Adrenal gland (tissue), 12 donors: Measurements from ENCODE around the gene PRAME. TPM values are rescaled to one million over a fixed set of nuclear protein-coding genes. Genes with fewer than 3 reads are reported as not detected.

ENCODE experiments used
- DNase-seq, 7 donors: peaks; one replicate each; pipeline ENCODE4 v3.0.0-alpha.2; 2019 to 2020
- H3K27ac ChIP-seq, 5 donors: fragments of 200-600 bp; sonication (generic) in 4 of 5; 1 replicate in 3 of 5; 2 replicates in 2 of 5; pipeline versions ENCODE4 v1.5.1 to v1.8.0; 2016 to 2020; ENCODE audit warnings: mild to moderate bottlenecking in 1 of 5
- H3K27me3 ChIP-seq: fragments of 200-600 bp; 2 replicates; pipeline ENCODE4 v1.8.0; 2021
- H3K36me3 ChIP-seq, 2 donors: fragments of 200-600 bp; replicated peaks in 1 of 2; 1 replicate in 1 of 2; 2 replicates in 1 of 2; pipeline versions ENCODE4 v1.5.1 to v1.8.0; 2018 to 2022
- H3K4me1 ChIP-seq, 2 donors: fragments of 200-600 bp; replicated peaks in 1 of 2; 1 replicate in 1 of 2; 2 replicates in 1 of 2; pipeline versions ENCODE4 v1.5.1 to v1.8.0; 2018 to 2021
- H3K4me3 ChIP-seq, 4 donors: fragments of 200-600 bp; sonication (generic) in 3 of 4; one replicate each; pipeline ENCODE4 v1.5.1; 2016 to 2018
- H3K9me3 ChIP-seq, 3 donors: fragments of 200-600 bp; sonication (generic) in 1 of 3; replicated peaks in 1 of 3; 1 replicate in 2 of 3; 2 replicates in 1 of 3; pipeline versions ENCODE4 v1.5.1 to v1.8.0; 2016 to 2021
- CTCF ChIP-seq, 6 experiments: fragments of 450-650 bp in 4 of 6; fragments of 200-600 bp in 2 of 6; sonication (generic) in 1 of 6; IDR thresholded peaks; 1 replicate in 5 of 6; 2 replicates in 1 of 6; pipeline versions ENCODE4 v1.5.1 to v1.8.0; 2016 to 2021; ENCODE audit warnings: antibody characterized with exemption in 6 of 6, mild to moderate bottlenecking in 2 of 6, moderate library complexity in 1 of 6
- POLR2A ChIP-seq, 2 donors: fragments of 450-650 bp; IDR thresholded peaks; one replicate each; pipeline ENCODE4 v1.6.1; 2017; ENCODE audit warnings: antibody characterized with exemption in 2 of 2, mild to moderate bottlenecking in 2 of 2, moderate library complexity in 1 of 2
- WGBS, 4 donors: extraction: QIAGEN DNeasy Blood & Tissue Kit in 2 of 4; methylation state at CpG; one replicate each; pipeline versions ENCODE4 v1.1.5 to v1.1.7; 2013 to 2017; 5-methylcytosine and 5-hydroxymethylcytosine counted together
- intact Hi-C, 2 donors: fragments of 100-400 bp; cut with DNase I; formaldehyde crosslinking; loops; one replicate each; pipeline versions ENCODE4 v1.14.1 to v1.15.0; 2022 to 2023
- polyA plus RNA-seq, 3 donors: library from polyadenylated mRNA; stranded (reverse); fragments of 200-250 nt in 2 of 3; fragments of 350-450 nt in 1 of 3; fragmentation: Illumina TruSeq in 1 of 3; extraction: RNeasy Lipid Tissue Mini Kit (QIAGEN cat#74804) in 1 of 3; gene quantifications; one replicate each; pipeline ENCODE4 v1.2.3, GENCODE V29; 2013 to 2014
- total RNA-seq, 9 donors: library from RNA; depleted of rRNA in 4 of 9; stranded (reverse); fragments of >200 nt in 4 of 9; fragments of 120-200 nt in 1 of 9; fragmentation: NEBNext Ultra II Directional in 1 of 9; extraction: Animal tissue kit (Norgen Biotek cat#: 25700) in 1 of 9; gene quantifications; one replicate each; pipeline versions ENCODE4 v1.1.0 to v1.2.4, GENCODE V29; 2013 to 2023
- donor health status: healthy with polysubstance abuse.
- donor health status: Bipolar disorder and iron deficiency.
- donor health status: DM: yes; HTN: yes; CAD: no.
- donor health status: DM: no; HTN: no; CAD: no.
- donor health status: DM: no; HTN: no; CAD: no.
- donor health status: DM: yes; HTN: yes; CAD: no.

Gene PRAME
- total and polyA plus RNA-seq, 12 donors = 0.78 to 11.6 (median 3.5) TPM

- Histone ChIP-seq H3K36me3 (no peaks in the 10 kb centered on the region), H3K4me3 (no peak overlapping the region), H3K27me3 (peaks cover 7% of the 10 kb centered on the region), H3K4me1 (no peaks in the 10 kb centered on the region), H3K9me3 (no peaks in the 10 kb centered on the region), H3K27ac (no peak overlapping the region)
- 75 to 89% (median 84%) methylated on average over 4 to 5 of the region's 5 CpGs for WGBS, 4 donors
- TF ChIP-seq POLR2A (IDR thresholded peaks at IDR 0.05) = no peak
- no peak for TF ChIP-seq CTCF (IDR thresholded peaks at IDR 0.05)
- intact Hi-C loops = no loop called here
- DNase-seq = no peak
Measured at GRCh38 chr22:22569218-22569617, 10.2 kb upstream of the PRAME start.

GRCh38 chr22:22565981-22566380, 6.9 kb upstream of the PRAME start:
- Histone ChIP-seq H3K4me1 (no peaks in the 10 kb centered on the region), H3K36me3 (no peaks in the 10 kb centered on the region), H3K27me3 (no peaks in the 10 kb centered on the region), H3K27ac (no peak overlapping the region), H3K9me3 (no peaks in the 10 kb centered on the region), H3K4me3 (no peak overlapping the region)
- no peak for TF ChIP-seq POLR2A (IDR thresholded peaks at IDR 0.05)
- no peak for TF ChIP-seq CTCF (IDR thresholded peaks at IDR 0.05)
- intact Hi-C loops = no loop called here
- 79 to 100% (median 94%) methylated on average over 2 of the region's 2 CpGs for WGBS, 4 donors
- no peak for DNase-seq

- Histone ChIP-seq H3K27me3 (no peaks in the 10 kb centered on the region), H3K36me3 (no peaks in the 10 kb centered on the region), H3K9me3 (no peaks in the 10 kb centered on the region), H3K4me3 (no peak overlapping the region), H3K27ac (no peak overlapping the region), H3K4me1 (peaks cover 0 to 10% of the 10 kb centered on the region in 2 donors)
- intact Hi-C loops = no loop called here
- WGBS, 4 donors = 81 to 87% (median 85%) methylated on average over 14 to 25 of the region's 25 CpGs
- DNase-seq = no peak
- TF ChIP-seq CTCF (IDR thresholded peaks at IDR 0.05) (no peak), POLR2A (IDR thresholded peaks at IDR 0.05) (no peak)
Measured at GRCh38 chr22:22558071-22558971, 744 bp downstream of the PRAME start.

- intact Hi-C loops = no loop called here
- Histone ChIP-seq H3K27ac (no peak overlapping the region), H3K9me3 (no peaks in the 10 kb centered on the region), H3K36me3 (no peaks in the 10 kb centered on the region), H3K4me3 (no peak overlapping the region), H3K4me1 (peaks cover 0 to 10% of the 10 kb centered on the region in 2 donors), H3K27me3 (no peaks in the 10 kb centered on the region)
- no peak for TF ChIP-seq CTCF (IDR thresholded peaks at IDR 0.05)
- no peak for TF ChIP-seq POLR2A (IDR thresholded peaks at IDR 0.05)
- 90 to 94% (median 92%) methylated on average over 20 to 38 of the region's 38 CpGs for WGBS, 4 donors
- no peak for DNase-seq
Measured at GRCh38 chr22:22556995-22557925, 1.8 kb downstream of the PRAME start.
